Fibroblast of mammary gland (primary cell): Measurements from ENCODE around the gene ABCE1.

ENCODE experiments used
- DNase-seq: peaks from one replicate; pipeline ENCODE4 v3.0.0-alpha.2; 2010; ENCODE audit warnings: low read depth
- H3K4me3 ChIP-seq: 2 replicates; pipeline ENCODE4 v1.5.1; 2011; ENCODE audit warnings: low read depth, mild to moderate bottlenecking, low read length, moderate library complexity; ENCODE audit not compliant: control insufficient read depth
- TF ChIP-seq, protein P1 (sequence below): conservative IDR thresholded peaks from 2 replicates; pipeline ENCODE4 v1.5.1; 2011; ENCODE audit warnings: low read depth, low read length, inconsistent platforms; ENCODE audit not compliant: control insufficient read depth, insufficient read depth

ABCE1 gene

DNA sequence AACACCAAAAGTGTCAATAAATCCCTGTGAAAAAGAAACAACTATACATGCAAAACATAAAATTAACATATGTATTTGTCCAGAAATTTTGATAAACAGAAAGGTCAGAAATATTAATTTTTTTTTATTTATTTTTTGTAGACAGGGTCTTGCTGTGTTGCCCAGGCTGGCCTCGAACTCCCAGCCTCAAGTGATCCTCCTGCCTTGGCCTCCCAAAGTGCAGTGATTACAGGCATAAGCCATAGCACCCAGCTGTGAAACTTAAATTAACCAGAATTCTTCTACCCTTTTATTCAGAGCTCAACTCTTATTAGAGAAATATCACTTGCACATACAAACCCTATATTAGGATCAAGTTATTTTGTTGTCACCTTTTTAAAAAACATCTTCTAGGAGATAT, 16.4 kb upstream of the ABCE1 start:
- no peak overlapping the region for H3K4me3 ChIP-seq
- DNase-seq = no peak
- TF ChIP-seq, protein P1, sequence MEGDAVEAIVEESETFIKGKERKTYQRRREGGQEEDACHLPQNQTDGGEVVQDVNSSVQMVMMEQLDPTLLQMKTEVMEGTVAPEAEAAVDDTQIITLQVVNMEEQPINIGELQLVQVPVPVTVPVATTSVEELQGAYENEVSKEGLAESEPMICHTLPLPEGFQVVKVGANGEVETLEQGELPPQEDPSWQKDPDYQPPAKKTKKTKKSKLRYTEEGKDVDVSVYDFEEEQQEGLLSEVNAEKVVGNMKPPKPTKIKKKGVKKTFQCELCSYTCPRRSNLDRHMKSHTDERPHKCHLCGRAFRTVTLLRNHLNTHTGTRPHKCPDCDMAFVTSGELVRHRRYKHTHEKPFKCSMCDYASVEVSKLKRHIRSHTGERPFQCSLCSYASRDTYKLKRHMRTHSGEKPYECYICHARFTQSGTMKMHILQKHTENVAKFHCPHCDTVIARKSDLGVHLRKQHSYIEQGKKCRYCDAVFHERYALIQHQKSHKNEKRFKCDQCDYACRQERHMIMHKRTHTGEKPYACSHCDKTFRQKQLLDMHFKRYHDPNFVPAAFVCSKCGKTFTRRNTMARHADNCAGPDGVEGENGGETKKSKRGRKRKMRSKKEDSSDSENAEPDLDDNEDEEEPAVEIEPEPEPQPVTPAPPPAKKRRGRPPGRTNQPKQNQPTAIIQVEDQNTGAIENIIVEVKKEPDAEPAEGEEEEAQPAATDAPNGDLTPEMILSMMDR = no peak

DNA sequence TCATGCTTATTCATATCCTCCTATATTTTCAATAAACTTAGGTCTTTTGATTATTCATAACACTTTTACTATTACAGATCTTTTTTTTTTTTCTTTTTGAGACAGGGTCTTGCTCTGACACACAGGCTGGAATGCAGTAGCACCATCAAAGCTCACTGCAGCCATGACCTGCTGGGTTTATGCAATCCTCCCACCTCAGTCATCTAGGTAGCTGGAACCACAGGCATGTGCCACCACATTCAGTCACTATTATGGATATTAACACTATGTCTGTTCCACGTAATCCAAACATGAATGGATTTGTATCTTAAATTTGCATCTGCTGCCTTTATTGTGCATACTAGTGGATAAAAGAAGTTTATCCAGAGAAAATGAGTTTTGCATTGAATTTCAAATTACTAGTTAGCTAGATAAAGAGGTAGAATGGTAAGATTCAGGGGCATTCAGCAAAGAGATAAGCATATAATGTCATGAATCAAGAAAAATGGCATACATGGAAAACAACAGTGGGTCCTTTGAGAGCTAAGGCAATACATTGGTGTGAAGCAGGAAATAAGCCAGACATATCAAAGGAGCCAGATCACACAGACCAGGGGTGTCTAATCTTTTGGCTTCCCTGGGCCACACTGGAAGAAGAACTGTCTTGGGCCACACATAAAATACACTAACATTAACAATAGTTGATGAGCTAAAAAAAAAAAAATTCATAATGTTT, 14.1 kb upstream of the ABCE1 start:
- TF ChIP-seq, protein P1 = no peak
- peak; percentile 16 for DNase-seq
- no peak overlapping the region for H3K4me3 ChIP-seq

DNA sequence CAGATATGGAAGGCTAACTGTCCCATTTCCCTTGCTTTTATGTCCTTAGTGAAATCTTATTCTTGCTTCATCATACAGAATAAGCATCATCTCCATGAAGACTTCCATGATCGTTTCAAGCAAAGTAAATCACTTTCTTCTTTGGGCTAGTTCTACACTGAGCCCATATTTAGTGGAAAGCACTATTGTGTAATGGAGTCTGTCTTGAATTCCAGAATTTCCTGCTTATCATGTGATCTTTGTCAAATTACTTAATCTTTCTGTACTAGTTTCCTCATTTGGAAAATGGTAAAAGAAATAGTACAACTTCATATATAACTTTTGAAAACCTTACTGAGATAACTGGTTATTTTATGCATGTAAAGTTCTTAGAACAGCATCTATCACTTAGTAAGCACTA, 7.7 kb upstream of the ABCE1 start:
- DNase-seq = no peak
- TF ChIP-seq, protein P1 = no peak
- no peak overlapping the region for H3K4me3 ChIP-seq

DNA sequence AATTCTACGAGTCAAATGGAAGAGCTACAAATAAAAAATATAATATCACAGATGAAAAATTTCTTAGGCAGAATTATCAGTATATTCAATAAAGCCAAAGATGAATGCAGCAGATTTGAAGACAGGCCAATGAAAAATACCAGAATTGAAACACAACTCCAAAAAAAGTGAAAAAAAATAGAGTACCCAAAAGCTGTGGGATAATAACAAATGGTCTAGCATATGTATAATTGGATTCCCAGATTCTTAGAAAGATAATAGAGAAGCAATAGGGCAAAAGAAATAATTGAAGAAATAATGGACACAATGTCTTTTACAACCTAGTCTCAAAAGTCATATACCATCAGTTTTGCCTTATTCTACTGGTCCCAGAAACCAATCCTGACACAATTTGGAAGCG, 4.5 kb upstream of the ABCE1 start:
- H3K4me3 ChIP-seq = no peak overlapping the region
- TF ChIP-seq, protein P1 = no peak
- no peak for DNase-seq

DNA sequence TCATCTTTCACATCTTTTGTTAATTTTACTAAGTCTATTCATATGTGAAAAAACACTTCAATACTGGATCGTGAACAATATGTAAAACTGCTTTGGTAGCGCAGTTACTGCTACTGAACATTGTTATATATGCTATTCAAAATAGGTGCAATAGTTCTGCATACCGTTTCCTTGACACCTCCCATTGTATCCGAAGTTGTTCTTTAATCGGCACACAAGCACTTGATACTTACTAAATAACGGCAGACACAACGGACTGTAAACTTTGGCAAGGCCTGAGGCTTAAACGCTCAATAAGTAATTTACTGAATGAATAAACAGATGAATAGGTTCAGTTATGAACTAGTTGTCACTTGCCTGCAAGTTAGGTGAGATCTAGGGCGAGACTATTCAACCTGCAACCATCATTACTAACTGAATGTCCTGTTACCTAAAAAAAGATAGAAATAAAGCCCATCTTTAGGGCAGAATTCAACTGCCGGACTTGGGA, 735 bp upstream of the ABCE1 start:
- peak overlapping the region; percentile 92 for H3K4me3 ChIP-seq
- no peak for DNase-seq
- TF ChIP-seq, protein P1 = no peak

DNA sequence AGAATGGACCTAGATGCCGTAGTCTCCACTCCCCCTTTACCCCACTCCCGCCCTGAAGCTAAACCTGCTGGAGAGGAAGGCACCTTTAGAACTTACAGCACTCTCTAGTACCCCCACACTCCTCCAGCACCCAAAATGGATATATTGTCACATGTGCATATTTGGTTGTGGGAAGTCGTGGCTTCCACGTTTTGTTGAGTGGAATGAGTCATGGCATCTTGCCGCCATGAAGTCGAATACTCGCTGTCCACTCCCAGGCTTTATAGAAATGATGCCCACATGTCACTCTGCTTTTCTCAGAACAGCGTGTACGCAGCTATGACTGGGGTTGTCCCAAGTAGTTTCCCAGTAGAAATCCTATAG, 545 bp downstream of the ABCE1 start:
- TF ChIP-seq, protein P1 = no peak
- DNase-seq = peak; percentile 75
- H3K4me3 ChIP-seq = peak overlapping the region; percentile 92

DNA sequence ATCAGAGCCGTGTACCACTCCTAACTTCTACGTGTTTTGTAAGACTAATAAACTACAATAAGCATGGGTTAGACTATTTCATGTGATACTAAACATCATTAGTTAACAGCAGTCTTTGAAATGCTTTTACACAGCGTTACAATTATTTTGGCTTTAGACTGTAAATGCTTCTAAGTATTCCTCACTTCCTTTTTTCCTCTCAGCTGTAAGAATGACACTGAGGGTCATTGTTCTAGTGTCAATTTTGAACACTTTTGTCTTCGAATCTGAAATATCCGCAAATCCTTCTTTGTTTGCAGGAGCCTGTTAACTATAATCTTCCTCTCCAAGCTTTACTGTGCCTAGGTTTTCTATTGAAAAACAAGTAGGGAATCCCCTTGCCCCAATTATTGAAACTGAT, 1.5 kb downstream of the ABCE1 start:
- H3K4me3 ChIP-seq = peak overlapping the region; percentile 92
- DNase-seq = no peak
- TF ChIP-seq, protein P1 = no peak
